ENCODE results near the gene NHERF1.
A peak's percentile ranks its signal among the peaks of the same experiment; 100 is the strongest.

The NHERF1 gene

DNA sequence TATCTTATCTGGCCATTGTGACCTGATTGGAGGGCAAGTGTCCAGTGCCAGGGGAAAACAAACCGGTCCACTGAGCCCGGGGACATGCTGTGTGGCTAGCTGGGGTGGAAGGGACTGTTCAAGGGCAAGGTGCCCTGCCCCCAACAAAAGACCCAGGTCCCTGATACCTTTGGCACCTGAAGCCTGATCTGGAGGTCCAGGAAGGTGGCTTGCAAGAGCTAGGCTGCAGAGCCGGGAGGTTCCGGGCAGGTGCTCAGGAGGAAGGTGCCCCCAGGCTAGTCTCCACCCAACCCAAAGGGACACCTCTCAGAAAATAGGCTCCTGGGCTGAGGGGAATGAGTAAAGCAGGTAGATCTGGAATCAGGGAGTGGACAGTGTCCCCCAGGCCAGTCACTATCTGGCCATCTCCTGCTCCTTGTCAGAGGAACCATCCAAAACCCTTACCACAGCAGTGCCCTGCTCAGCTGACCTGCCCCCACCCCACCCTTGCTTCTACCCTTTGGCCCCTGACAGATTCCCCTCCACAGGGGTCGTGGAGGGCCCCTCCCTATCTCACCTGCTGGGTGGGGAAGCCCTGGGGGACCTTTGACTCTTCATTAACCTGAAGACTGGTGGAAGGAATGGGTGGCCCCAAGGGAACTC is 21.5 kb downstream of the NHERF1 start:
- no peak for DNase-seq

DNA sequence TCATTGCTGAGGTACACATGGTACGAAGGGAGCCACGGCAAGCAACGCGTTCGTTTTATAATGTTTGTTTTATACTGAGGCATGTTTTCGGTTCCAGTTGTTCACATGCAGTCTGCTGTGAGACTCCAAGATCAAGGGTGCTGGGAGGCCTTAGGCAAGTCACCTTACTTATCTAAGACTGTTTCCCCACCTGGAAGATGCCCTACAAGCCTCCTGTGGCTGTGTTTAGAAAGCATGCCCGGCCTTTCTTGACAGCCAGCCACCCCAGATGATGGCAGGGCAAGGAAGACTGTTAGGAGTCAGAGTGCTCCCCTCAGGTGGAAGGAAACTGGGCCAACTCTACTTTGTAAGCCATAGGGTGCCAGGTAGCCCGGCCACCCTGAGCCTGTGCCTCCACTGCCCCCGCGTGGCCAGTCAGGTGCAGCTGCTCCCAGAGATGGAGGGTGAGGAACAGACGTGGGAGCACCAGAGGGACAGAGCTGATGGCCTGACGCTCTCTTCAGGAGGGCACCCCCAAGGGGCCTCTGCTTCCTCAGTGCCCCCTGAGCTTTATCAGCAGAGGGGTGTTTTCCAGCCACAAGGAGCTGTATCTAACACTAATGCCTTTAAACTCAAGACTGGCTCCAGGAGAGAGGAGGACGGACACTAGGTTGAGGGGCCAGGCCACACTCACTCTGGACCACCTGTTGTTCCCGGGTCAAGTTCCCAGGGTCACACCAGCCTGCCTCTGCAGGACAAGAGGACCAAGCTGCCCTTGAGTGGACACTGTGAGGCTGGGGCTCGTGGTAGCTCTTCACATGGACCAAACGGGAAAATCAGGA is 22.3 kb downstream of the NHERF1 start:
- DNase-seq, result no peak

DNA sequence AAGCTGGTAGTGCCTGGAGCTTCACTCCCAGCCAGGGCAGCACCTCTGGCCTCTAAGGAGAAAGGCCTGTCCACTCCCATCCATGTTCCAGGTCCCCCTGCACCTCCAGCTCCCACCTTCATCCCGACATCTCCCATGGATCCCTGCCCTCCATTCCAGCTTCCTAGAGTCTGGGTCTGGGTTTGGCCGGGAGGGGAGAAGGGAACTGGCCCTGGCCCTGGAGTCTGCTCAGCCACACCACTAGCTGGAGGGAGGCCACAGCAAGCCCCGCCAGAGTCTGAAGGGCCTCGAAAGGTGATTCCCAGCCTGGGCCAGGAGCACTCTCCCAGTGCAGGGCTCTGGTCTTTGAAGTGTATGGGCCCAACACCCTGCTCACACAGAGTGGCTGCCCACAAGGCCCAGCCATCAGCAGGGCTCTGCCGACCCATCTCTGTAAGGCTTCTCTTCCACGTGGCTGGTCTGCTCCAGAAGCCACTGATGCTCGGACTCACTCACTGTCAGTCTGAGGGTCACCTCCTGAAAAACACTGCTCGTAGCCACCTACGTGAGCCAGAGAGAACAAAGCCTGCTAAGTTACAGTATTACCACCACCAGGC is 23.0 kb downstream of the NHERF1 start:
- DNase-seq, result no peak

DNA sequence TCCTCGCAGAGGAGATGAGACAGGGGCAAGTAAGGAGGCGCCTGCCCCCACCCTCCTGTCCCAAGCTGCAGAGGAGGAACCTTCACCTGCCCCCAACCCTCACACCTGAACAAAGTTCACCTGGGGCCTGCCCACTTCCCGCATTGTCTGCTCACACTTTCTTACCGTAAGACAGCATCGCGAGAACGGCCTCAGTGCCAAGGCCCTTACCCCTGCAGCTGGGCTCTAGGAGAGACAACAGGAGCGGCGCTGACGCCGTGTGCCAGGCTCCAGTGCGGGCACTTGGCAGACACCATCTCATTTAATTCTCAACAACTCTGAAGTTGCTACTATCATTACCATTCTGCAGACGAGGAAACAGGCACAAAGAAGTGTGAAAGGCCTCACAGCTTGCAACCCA is 23.6 kb downstream of the NHERF1 start:
- DNase-seq, result no peak

DNA sequence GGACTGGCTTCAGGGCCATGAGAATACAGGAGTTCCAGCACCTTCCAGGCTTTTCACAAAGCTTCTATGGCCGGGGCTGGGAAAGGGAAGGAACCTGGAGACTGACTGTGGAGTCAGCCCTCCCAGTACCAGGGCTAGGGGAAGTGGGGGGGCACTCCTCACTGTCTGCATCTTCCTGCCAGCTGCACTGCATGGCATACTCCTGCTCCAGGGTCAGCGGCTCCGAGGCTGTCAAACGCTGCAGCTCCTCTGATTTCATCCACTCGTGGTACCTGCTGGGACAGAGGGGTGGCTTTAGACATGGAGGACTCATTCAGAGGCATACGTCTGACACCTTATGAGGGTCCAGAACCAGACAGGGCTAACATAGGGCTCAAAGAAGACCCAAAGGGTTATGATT is 25.0 kb downstream of the NHERF1 start:
- no peak for DNase-seq

DNA sequence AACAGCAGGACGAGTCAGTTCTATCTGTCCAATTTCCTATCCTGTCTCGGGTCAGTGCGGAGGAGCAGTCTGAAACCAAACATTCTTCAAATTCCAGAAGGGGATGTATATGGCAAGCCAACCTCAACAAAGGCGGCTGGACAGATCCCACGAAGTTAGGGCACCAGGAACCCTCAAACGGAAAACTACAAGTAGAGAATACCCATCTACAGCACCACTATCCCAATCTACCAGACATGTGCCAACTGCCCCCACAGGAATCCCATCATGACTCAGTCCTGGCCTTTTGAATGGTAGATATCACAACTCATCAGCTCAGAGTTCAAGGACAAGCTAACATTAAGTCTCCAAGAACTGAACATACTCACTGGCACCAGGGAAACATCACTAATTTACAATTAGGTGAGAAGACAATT is 25.5 kb downstream of the NHERF1 start:
- DNase-seq, result no peak

DNA sequence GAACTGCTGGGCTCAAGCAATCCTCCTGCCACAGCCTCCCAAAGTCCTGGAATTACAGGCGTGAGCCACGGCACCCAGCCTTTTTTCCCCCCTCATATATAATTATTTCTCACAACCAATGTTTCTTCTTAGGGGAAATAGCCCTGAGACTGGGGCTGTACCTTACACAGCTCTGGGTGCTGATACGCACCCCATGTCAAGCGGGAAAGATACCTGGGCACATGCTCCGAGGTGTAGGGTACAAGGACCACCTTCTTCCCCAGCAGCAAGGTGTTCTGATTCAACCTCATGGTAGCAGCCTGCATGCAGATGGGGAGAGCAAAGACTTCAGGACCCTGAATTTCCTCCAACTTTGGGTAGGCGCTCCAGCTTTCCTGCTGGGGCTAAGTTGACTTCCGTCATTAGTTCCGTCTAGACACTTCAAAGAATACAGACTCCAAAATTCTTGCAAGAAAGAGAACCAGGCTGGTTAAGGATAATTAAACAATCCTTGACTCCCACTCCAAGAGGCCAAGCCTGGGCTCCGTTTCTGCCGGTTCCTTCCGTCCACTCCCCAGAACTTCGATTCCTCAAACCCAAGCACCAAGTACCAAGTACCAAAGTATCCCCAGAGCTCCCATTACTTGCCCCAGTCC is 27.1 kb downstream of the NHERF1 start:
- DNase-seq, result no peak

DNA sequence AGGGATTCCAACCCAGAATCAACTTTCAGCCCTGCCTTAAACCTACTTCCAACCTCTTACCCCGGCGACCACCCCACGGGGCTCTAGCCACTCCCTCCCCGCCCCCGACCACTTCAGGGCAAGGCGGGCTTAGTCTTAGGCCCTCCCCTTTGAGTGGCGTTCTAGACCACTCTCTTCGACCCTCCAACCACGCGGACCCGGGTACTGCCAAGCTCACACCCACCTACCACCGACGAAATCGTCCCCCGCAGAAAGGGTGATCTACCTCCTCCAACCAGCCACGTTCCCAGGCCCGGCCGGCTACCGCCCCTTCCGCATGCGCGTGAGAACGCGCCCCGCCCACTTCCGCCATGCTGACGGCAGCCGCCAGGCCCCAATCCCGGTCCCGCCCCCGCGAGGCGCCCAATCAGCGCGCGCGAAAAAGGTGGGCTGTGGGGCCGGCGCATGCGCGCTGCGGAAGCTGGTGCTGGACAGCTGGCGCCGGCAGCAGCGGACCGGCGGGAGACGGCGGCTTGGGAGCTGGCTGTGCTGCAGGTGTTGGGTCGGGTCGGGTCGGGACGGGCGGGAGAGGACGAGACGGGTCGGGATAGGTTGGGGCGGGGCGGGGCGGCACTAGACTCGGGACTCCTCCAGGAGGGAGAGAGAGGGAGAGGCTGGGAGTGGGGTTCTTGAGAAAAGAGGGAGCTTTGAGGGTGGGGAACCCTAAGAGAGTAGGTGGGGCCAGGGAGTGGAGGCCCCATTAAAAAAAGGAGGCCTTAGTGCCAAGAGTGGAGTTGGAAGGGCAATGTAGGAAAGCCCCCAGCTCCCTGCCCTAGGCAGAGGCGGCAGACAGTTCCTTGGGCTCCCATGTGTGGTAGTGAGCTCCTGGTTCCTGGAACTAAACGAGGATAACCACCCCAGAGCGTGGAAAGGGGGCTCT is 27.9 kb downstream of the NHERF1 start, which contains the start of gene NAT9:
Gene NAT9, minus strand, starts transcription at position 302 of the 919 bp plus-strand sequence. CDS start 647 bp downstream, outside the sequence.
- peak; percentile 50 for DNase-seq

DNA sequence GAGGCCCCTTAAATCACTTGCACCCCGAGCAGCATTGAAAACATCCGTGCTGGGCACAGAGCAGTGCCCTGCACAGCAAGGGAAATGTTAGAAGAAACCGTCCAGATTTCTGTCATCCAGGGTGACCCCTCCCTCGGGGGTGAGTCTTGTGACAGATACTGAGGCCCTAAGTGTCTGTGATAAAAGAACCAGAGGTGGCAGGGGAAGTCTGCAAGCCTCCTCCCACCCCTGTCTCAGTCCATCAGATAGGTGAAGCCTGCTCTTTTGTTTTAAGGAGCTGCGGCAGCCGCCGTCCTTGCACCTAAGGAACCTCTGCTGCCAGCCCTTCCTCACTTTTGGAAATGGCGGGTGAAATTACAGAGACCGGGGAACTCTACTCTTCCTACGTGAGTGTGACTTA is 28.6 kb downstream of the NHERF1 start:
- DNase-seq, result no peak

DNA sequence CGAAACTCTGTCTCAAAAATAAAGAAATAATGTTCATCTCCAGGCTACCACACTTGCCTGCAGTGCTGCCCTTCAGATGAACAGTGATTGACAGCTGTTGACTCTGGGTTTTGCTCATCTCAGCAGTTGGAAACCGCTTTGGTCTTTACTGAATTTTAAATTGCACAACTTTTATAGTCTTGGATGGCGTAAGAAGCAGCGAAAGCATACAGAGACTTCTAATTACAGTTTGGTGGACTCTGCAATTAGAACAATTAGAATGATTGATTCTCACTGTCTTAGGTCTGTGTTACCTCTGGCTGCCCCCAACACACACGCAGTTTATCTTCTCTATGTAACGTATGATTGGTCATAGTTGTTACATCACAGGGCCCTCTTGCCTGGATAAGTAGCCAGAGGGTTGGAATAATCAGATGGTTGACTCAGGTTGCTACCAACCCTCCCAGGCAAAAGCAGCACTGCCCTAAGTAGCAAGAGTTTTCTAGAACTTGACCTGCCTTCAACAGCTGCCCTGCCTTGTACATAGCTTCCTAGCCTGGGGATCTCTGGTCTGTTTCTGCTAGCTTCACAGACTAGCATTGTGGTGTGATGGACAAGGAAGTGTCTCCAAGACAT is 29.6 kb downstream of the NHERF1 start:
- peak; percentile 24 for DNase-seq

DNA sequence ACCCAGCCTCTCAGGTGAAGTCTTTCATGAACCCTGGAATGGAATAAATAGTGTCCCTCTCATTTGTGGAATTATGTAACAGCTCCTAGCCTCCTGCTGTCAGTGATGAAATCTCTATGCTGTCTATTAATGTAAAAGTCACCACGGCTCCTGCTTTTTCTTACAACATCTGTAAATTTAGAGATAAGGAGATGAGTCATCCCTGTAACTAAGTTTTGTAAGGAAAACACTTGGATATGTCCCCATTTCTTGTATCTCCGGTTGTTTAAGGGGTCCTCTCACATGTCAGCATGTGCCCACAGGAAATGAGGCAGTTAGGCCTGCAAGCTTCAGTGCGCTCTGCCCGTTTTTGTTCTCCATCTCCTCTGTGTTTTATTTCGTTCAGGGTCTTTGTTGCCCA is 30.5 kb downstream of the NHERF1 start:
- DNase-seq, result peak; percentile 99

DNA sequence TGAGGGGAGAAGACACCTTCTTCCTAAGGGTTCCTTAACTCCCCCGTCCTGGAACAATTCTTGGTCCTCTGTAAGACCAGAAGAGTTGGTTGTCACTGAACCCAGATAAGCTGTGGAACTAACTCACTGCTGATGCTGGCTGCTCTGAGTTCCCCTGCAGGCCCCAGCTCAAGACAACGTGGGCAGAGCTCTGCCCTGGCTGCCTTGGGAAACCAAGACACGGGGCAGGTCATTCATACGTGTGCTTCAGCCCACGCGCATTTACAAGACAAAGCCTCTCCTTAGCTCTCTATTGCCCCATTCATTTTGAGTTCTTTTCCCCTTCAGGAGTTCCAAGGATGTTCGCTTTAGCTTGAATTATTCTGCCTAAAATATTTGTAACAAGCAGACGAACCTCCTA is 31.1 kb downstream of the NHERF1 start:
- no peak for DNase-seq

DNA sequence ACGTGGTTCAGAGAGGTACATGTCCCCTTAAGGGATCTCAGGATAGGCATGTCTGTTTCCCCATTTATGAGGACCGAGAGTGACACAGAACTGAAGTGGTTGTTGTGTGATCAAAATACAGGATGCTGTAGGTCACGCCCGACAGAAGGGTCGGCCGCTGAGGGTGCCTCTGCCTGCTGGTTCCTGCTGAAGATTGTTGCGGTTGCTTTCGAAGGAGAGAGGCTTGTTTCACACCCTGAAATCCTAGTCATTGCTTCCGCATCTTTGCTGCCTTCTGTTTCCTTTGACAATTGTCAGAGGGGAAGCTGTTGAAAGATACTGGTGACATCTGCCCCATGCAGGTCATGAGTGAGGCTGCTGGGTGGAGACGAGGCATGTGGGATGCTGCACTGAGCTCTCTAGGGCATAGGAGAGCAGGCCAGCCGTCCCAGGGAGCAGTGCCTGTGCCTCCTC is 31.5 kb downstream of the NHERF1 start:
- peak; percentile 99 for DNase-seq

DNA sequence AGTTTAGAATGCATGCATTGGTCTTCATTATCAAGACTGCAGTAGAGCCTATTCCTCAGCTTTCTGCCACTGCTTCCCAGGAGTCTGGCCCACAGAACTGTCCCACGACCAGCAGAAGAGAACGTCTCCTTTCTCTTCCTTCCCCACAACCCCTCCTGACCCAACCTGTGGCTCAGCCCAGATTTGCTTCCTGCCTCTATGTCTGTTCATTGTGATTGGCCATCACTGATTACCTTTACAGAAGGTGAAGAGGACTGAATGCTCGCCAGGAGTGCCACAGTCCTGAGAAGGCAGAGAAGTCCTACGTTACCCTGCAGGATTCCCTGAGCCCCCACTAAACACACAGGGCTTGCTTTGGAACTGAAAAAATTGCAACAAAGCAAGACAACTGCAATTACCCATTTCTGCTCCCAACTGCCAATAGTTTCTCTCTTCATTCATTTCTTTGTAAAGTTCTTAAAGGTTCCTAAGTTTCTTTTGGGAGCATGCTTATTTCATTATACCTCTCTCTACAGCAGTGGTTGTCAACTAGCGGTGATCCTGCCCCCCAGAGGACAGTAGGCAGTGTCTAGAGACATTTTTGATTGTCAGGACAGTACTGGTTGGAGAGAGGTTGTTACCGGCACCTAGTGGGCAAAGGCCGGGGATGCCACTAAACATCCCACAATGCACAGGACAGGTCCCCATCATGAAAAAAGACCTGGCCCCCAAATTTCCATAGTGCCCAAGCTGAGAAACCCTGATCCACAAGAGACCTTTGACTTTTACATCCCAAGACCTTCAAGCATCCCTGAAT is 32.2 kb downstream of the NHERF1 start:
- no peak for DNase-seq

DNA sequence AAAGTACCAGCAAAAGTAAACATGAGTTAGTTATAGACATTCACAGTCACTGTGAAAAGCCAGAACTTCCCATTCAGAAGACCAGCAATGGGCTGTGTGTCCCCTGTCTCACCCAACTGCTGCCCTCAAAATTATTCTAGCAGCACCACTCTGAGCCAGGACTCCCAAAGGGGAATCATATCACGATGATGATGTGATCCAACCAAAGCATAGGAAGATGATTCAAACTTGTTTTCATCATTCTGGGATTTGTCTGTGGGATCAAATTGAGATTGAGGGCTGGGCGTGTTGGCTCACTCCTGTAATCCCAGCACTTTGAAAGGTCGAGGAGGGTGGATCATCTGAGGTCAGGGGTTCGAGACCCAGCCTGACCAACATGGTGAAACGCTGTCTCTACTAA is 34.1 kb downstream of the NHERF1 start:
- no peak for DNase-seq

DNA sequence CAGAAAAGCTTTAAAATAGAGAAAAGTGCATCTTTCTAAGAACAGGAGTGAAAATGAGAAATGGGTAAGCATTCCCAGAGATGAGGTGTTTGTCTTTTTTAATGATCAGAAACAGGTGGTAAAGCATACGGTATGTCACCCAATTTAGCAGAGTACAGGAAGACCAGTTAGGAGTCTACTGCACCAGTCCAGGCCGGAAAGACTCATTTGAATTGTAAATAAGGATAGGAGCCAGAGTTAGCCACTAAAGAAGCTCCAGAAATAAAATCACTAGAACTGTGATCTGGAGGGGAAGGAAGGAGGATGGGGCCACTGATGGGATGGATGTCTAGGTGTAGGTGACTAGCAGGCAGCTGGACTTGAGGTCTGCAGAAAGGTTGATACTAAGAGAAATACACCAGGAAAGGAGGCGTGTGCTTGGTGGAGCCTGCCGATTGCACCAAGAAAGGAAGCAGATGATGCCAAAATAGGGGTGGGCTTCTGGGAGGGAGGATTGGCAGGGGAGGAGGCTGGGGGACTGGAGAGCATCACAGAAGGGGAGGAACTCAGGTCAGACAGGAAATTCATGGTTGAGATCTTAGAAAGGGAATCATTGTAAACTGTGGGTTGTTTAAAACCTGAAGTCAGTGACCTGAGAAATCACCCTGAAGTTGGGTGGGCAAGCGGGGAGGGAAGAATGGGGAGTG is 35.8 kb downstream of the NHERF1 start:
- DNase-seq, result no peak

DNA sequence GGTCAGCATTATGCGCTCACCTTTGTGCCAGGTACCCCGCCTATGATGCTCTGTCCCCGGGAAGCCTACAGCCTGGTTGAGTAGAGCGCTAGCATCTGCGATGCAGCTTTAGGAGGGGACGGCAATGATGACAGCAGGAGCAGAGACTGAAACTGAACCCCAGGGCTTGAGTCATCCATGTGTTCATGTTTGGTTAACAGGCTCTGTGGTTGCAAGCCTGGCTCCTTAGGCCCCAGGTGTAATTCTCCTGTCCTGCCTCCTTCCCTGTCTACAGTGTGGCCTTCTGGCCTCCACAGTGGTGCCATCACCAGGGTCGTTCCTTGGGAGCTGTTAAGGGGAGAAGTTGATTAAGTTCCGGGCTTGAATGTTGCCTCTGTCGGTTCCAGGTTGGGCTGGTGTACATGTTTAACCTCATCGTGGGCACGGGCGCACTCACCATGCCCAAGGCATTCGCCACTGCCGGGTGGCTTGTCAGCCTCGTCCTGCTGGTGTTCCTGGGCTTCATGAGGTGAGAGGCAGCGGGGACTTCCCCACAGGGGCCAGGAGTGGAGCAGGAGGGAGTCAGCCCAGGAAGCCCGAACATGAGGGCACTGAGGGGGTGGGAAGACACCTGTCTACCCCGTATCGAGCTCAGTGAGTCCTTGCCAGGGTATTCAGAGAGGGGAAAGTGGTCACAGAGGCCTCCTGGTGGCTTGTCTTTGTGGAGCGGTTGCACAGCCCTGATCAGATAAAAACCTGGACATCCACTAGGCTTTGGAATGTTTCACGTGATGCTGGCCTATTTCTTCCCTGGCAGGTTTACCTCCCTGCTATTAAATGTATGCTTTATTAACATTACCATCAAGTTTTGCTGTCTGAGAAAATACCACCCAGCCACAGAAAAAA is 36.9 kb downstream of the NHERF1 start:
- no peak for DNase-seq

DNA sequence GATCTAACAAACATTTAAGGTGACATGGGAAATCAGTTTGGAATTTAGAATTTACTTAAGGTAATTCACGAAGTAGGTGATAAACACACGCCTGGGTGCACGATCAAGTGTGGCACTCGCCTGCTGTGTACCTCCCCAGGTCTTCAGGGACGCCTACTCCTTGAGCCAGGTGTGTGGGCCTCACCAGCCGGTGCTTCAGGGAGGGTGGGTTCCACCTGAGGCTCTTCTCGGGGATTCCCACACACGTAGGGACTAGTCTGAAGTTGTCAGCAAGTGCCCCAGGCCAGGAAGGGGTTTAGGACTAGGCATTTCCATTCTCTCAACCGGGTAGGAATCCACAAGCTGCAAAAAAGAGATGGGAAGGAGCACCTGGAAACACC is 37.5 kb downstream of the NHERF1 start:
- DNase-seq, result no peak

DNA sequence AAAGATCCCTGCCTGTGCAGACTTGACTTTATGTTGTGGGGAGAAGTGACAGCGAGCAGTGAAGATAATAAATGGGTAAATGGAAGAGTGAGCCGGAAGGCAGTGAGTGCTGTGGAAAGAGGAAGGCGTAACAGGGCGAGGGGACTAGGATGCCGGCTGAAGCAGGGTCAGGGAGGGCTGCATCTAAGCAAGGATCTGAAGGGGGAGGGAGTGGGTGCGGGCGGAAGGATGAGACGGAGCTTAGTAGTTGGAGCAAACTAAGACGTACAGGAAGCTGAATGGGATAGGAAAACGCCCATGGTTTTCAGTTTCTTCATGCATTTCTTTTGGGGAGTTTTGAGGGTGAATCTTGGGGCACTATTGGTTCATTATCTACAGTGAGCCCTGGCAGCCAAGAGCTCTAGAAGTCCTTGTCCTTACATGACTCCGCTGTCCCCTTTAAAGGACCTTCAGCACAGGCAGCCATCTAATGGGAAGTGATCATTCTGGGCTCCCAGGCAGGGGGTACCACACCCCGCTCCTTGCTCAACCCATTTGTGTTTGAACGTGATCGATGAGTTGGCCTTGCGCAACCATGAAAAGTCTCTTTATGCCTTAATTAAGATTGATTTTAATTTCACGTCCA is 38.1 kb downstream of the NHERF1 start:
- DNase-seq, result no peak
